Small intestine (tissue), 7 donors: ENCODE measurements around the gene MAP3K5. TPM values are rescaled to one million over a fixed set of nuclear protein-coding genes. Genes with fewer than 3 reads are reported as not detected.

Source experiments
- DNase-seq, 2 donors: peaks; one replicate each; pipeline versions ENCODE4 v3.0.0 to v3.0.0-alpha.2; 2013
- FAIRE-seq: peaks from 2 replicates; lab custom pipeline; 2012; peaks lifted over from hg19 to GRCh38; lab: Jason Lieb, UNC
- H3K27ac ChIP-seq, 3 donors: one replicate each; pipeline ENCODE4 v1.5.1; 2013; ENCODE audit warnings: low read length in 2 of 3, mild to moderate bottlenecking in 2 of 3, control low read depth in 1 of 3, inconsistent platforms in 1 of 3, low read depth in 1 of 3, moderate library complexity in 1 of 3
- H3K27me3 ChIP-seq, 3 donors: one replicate each; pipeline ENCODE4 v1.6.1; 2013; ENCODE audit warnings: low read length in 3 of 3, inconsistent platforms in 1 of 3; ENCODE audit not compliant: control insufficient read depth in 3 of 3, insufficient read depth in 3 of 3
- H3K36me3 ChIP-seq, 3 donors: one replicate each; pipeline ENCODE4 v1.6.1; 2013; ENCODE audit warnings: low read length in 3 of 3, inconsistent platforms in 1 of 3, low read depth in 1 of 3, mild to moderate bottlenecking in 1 of 3, moderate library complexity in 1 of 3; ENCODE audit not compliant: control insufficient read depth in 3 of 3, insufficient read depth in 2 of 3
- H3K4me1 ChIP-seq, 3 donors: one replicate each; pipeline ENCODE4 v1.6.1; 2013; ENCODE audit warnings: low read length in 2 of 3, inconsistent platforms in 1 of 3, low read depth in 1 of 3, mild to moderate bottlenecking in 1 of 3, moderate library complexity in 1 of 3; ENCODE audit not compliant: control insufficient read depth in 3 of 3, insufficient read depth in 2 of 3
- H3K4me3 ChIP-seq, 3 donors: one replicate each; pipeline ENCODE4 v1.5.1; 2013; ENCODE audit warnings: low read length in 3 of 3, control low read depth in 1 of 3, inconsistent platforms in 1 of 3, low read depth in 1 of 3, mild to moderate bottlenecking in 1 of 3, moderate library complexity in 1 of 3
- H3K9me3 ChIP-seq, 2 donors: one replicate each; pipeline ENCODE4 v1.6.1; 2013; ENCODE audit warnings: low read depth in 1 of 2, low read length in 1 of 2; ENCODE audit not compliant: control insufficient read depth in 2 of 2, insufficient read depth in 1 of 2
- WGBS, 3 donors: extraction: QIAGEN DNeasy Blood & Tissue Kit; methylation state at CpG; one replicate each; pipeline ENCODE4 v1.1.7; 2013; 5-methylcytosine and 5-hydroxymethylcytosine counted together
- polyA plus RNA-seq, 4 donors: library from polyadenylated mRNA; stranded (reverse) in 3 of 4; unstranded in 1 of 4; fragments of 200-250 nt in 3 of 4; fragments of 120-200 nt in 1 of 4; gene quantifications; one replicate each; pipeline versions ENCODE4 v1.2.1 to v1.2.3, GENCODE V29; 2013
- donor health status: healthy with polysubstance abuse.
- donor health status: control.
- donor health status: control.
- donor health status: Bipolar disorder and iron deficiency.
- donor health status: healthy.

The MAP3K5 gene
- polyA plus RNA-seq, 4 donors = 5.4 to 9.5 (median 7.0) TPM

DNA sequence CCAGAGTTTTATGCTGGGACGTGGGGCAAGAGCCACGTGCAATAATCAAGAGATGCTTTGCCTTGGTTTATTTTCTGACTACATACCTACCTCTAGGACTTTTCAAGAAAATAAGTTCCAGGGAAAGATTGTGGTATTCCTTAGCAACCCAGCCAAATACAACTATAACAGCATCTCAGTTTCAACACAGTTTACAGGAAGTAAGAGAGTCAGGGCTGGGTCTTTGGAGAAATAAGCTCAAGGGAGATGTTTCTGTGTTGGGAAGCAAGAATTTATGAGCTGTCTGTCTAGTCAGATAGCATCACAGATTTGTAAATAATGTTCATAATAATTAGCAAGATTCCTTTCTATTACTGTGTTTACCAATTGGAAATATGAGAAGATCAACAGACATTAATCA lies 35.1 kb downstream of the MAP3K5 start:
- H3K4me1 ChIP-seq = peaks cover 2 to 7% (median 2%) of the 10 kb centered on the region in 3 donors
- WGBS, 3 donors = 81 to 93% (median 92%) methylated on average over 2 of the region's 2 CpGs
- DNase-seq (no peak), FAIRE-seq (no peak)
- H3K36me3 ChIP-seq = no peaks in the 10 kb centered on the region
- no peaks in the 10 kb centered on the region for H3K27me3 ChIP-seq
- no peaks in the 10 kb centered on the region for H3K9me3 ChIP-seq
- H3K27ac ChIP-seq = no peak overlapping the region
- H3K4me3 ChIP-seq = no peak overlapping the region

DNA sequence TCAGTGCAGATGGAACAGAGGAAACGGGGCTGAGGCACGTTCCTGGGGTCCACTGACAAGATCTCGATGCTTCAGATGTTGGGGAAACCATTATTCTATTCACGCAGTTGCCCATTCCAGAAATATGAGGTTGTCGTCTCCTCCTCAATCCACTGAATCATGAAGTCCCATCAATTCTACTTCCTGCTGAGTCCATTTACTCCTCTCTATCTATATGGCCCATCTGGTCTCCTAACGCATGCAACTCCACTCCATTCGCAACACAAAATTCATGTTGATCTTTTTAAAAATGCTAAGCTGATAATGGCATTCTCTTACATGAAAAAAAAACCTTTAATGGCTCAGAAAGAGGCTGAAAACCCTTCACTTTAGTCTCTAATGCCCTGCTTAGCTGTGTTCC lies 37.5 kb downstream of the MAP3K5 start:
- no peak for DNase-seq
- H3K36me3 ChIP-seq = no peaks in the 10 kb centered on the region
- no peaks in the 10 kb centered on the region for H3K27me3 ChIP-seq
- no peak overlapping the region for H3K4me3 ChIP-seq
- no peaks in the 10 kb centered on the region for H3K9me3 ChIP-seq
- 83 to 97% (median 94%) methylated on average over 7 of the region's 7 CpGs for WGBS, 3 donors
- no peak overlapping the region for H3K27ac ChIP-seq
- no peak for FAIRE-seq
- peaks cover 0 to 10% (median 0%) of the 10 kb centered on the region in 3 donors for H3K4me1 ChIP-seq

DNA sequence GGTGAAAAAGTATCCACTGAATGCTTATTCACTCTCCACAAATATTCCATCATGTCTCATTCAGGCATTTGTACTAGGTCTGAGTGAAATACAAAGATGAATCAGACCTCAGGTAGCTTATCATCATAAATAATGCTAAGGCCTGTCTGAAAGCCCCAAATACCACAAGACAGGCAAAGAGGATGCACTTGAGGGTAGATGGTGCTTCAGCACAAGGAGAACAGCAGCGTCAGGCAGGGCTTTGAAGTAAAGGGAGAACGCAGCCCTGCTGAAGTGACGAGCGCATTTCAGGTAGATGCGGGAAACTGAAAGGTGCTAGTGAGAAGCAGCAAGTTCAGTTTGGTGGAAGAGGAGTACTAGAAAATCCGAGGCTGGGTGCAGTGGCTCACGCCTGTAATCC lies 38.7 kb downstream of the MAP3K5 start:
- 81 to 91% (median 82%) methylated on average over 7 of the region's 7 CpGs for WGBS, 3 donors
- Histone ChIP-seq H3K4me3 (no peak overlapping the region), H3K27ac (peak overlapping the region in 1 of 3 donors; percentile 36), H3K27me3 (no peaks in the 10 kb centered on the region), H3K4me1 (peaks cover 0 to 10% (median 0%) of the 10 kb centered on the region in 3 donors), H3K36me3 (no peaks in the 10 kb centered on the region), H3K9me3 (no peaks in the 10 kb centered on the region)
- no peak for FAIRE-seq
- DNase-seq = peak in 1 of 2 donors; percentile 55

DNA sequence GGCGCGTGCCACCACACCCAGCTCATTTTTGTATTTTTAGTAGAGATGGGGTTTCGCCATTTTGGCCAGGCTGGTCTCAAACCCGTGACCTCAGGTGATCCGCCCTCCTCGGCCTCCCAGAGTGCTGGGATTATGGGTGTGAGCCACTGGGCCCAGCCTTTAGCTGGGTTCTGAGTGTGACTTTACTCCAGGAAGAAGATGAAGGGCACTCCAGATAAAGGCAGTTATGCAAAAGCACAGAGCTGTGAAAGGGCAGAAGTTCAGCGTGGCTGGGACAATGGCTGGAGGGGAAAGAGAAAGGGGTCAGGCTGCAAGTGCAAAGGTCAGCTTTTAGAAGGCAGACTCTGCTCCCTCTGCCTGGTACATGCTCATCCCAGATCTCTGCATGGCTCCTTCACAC lies 39.7 kb downstream of the MAP3K5 start:
- no peak overlapping the region for H3K4me3 ChIP-seq
- FAIRE-seq (no peak), DNase-seq (peak; percentile 19 to 94)
- peak overlapping the region in 2 of 3 donors; percentile 36 to 85 for H3K27ac ChIP-seq
- 51 to 69% (median 59%) methylated on average over 7 of the region's 7 CpGs for whole genome bisulfite sequencing, 3 donors
- peaks cover 0 to 10% (median 0%) of the 10 kb centered on the region in 3 donors for H3K4me1 ChIP-seq
- no peaks in the 10 kb centered on the region for H3K9me3 ChIP-seq
- no peaks in the 10 kb centered on the region for H3K36me3 ChIP-seq
- no peaks in the 10 kb centered on the region for H3K27me3 ChIP-seq

DNA sequence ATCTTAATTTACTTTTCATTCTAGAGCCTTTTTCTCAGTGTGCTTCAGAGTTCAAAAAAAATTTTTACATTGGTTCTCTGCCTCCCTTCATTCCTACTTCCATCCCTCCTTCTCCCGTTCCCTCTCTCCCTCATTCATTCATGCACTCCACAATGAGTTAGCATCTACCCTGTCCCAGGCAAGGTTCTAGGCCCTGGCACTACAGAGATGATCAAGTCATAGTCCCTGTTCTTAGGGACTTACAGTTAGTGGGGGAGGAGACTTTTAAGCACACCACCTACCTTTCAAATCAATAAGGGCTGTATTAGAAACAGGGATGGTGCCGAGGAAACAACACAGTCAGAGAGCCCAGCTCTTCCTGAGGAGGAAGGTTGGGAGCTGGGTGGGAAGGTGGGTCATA lies 40.3 kb downstream of the MAP3K5 start:
- no peaks in the 10 kb centered on the region for H3K9me3 ChIP-seq
- H3K36me3 ChIP-seq = no peaks in the 10 kb centered on the region
- no peak overlapping the region for H3K4me3 ChIP-seq
- FAIRE-seq (no peak), DNase-seq (no peak)
- 50 to 71% (median 63%) methylated on average over 2 of the region's 2 CpGs for WGBS, 3 donors
- H3K27ac ChIP-seq = peak overlapping the region in 2 of 3 donors; percentile 56 to 85
- peaks cover 0 to 10% (median 0%) of the 10 kb centered on the region in 3 donors for H3K4me1 ChIP-seq
- H3K27me3 ChIP-seq = no peaks in the 10 kb centered on the region

DNA sequence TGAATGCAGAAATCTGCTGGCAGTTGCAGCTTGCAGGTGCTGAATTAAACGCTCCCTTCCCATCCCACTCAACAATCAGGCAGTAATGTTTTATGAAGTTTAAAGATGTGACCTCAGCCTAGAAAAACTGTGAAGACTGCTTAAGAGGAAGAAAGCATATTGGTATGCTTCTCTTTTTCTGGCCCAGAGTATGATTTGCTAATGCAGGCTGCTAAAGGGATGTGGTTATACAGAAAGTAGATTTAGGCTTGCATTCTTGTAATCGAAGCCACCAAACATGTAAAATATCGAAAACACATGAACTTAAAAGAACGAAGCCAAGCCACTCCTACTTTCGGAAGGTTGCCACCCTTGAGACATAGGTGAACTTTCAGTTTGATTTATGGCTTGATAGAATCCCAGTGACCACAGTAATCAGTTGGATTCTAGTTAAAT lies 40.7 kb downstream of the MAP3K5 start:
- Histone ChIP-seq H3K4me3 (no peak overlapping the region), H3K27me3 (no peaks in the 10 kb centered on the region), H3K9me3 (no peaks in the 10 kb centered on the region), H3K36me3 (no peaks in the 10 kb centered on the region), H3K4me1 (peaks cover 0 to 10% (median 0%) of the 10 kb centered on the region in 3 donors), H3K27ac (peak overlapping the region in 2 of 3 donors; percentile 77 to 85)
- WGBS, 3 donors = 3 to 33% (median 9%) methylated on average over 5 of the region's 5 CpGs
- peak in 1 of 2 donors; percentile 68 for DNase-seq
- FAIRE-seq = no peak

DNA sequence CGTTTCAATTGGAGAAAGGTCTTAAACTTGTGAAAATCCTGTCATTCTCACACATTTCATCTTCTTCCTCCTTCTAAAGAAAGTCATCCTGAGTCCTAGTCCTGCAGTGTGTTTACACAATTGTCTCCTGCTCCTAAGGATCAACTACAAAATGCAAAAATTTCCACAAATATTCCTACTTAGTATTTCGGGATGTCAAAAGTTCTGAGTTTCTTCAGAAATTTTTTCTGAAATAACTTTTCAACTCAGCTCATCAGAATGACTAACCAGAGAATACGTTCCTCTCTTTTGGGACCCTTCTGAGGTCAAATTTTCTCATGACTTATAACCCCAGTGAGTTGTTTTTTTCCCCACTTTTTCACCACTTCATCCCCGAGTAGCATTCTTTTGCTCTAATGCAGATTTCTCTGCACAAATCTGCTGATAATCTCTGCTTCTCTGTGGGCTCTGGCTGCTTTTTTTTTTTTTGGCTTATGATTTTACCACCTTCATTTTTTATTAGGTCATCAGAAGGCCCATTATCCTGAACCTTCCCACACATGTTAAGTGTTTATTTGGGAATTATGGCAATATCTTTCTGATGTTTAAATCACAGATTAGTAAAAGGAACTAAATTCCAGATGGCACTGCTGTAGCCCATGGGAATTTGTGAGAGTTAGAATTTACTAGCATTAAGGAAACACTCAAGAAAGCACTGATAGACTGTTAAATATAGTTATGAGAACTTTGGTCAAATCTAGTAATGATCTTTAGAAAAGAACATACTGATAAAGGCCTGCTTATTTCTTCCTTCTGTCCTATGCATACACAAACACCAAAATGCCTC lies 41.4 kb downstream of the MAP3K5 start:
- FAIRE-seq = no peak
- no peak overlapping the region for H3K4me3 ChIP-seq
- no peak for DNase-seq
- no peaks in the 10 kb centered on the region for H3K9me3 ChIP-seq
- WGBS, 3 donors = 65 to 81% (median 66%) methylated on average over 4 of the region's 4 CpGs
- H3K27me3 ChIP-seq = no peaks in the 10 kb centered on the region
- H3K4me1 ChIP-seq = peaks cover 0 to 10% (median 0%) of the 10 kb centered on the region in 3 donors
- peak overlapping the region in 2 of 3 donors; percentile 77 to 85 for H3K27ac ChIP-seq
- H3K36me3 ChIP-seq = no peaks in the 10 kb centered on the region

DNA sequence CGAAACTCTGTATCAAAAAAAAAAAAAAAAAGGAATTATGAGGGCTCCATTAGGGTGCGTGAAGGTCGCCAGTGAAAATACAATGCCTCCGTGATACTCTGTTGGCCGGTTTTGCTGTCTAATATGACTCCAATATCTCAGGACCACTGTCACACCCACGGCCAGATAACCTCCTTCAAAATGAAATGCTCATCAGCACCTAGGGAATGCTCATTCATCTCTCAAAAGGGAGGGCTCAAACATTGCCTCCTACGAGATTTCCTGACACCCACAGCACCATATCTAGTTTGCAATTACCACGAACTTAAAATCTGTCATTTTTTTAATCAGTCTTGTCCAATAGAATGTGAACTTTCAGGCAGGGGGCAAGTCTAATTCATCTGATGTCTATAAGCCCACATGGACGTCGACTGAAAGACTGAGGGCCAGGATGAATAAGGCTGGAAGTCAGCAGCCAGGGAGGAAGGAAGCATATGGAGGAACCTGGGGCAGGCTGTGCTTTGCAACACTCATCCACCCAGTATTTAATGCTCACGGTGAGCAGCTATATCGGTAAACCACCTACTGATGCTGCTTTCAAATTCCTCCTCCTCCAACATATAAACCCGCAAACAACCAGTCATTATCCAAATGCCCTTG lies 42.8 kb downstream of the MAP3K5 start:
- H3K9me3 ChIP-seq = no peaks in the 10 kb centered on the region
- DNase-seq = no peak
- 90 to 95% (median 94%) methylated on average over 13 of the region's 13 CpGs for WGBS, 3 donors
- no peaks in the 10 kb centered on the region for H3K27me3 ChIP-seq
- peaks cover 0 to 10% (median 0%) of the 10 kb centered on the region in 3 donors for H3K4me1 ChIP-seq
- H3K36me3 ChIP-seq = no peaks in the 10 kb centered on the region
- no peak overlapping the region for H3K27ac ChIP-seq
- FAIRE-seq = no peak
- H3K4me3 ChIP-seq = no peak overlapping the region
